NT2/D1 (cell line): ENCODE data around the gene MYL9.

Experiments used
- DNase-seq: peaks from one replicate; pipeline ENCODE4 v3.0.0-alpha.2; 2011; ENCODE audit warnings: low read depth, low spot score
- H3K27me3 ChIP-seq: 2 replicates; pipeline ENCODE4 v1.6.0; 2011; ENCODE audit warnings: mild to moderate bottlenecking; ENCODE audit not compliant: insufficient read length, insufficient read depth
- H3K36me3 ChIP-seq: 2 replicates; pipeline ENCODE4 v1.6.1; 2011; ENCODE audit warnings: mild to moderate bottlenecking, low read length, mixed read lengths; ENCODE audit not compliant: insufficient read depth, insufficient read length
- H3K4me1 ChIP-seq: 2 replicates; pipeline ENCODE4 v1.5.1; 2011; ENCODE audit not compliant: insufficient read depth, insufficient read length
- H3K4me3 ChIP-seq: 2 replicates; pipeline ENCODE4 v1.5.1; 2011; ENCODE audit warnings: low read depth; ENCODE audit not compliant: insufficient read length
- H3K9ac ChIP-seq: 2 replicates; pipeline ENCODE4 v1.6.0; 2011; ENCODE audit warnings: low read depth; ENCODE audit not compliant: insufficient read length
- H3K9me3 ChIP-seq: 2 replicates; pipeline ENCODE4 v1.5.1; 2011; ENCODE audit warnings: mild to moderate bottlenecking, low read length; ENCODE audit not compliant: insufficient read depth
- SUZ12 ChIP-seq: IDR thresholded peaks from 2 replicates; pipeline ENCODE4 v1.6.1; 2011; ENCODE audit not compliant: insufficient read length, insufficient read depth; ENCODE audit errors: extremely low read depth
- YY1 ChIP-seq: IDR thresholded peaks from 2 replicates; pipeline ENCODE4 v1.6.1; 2011; ENCODE audit not compliant: insufficient read length, insufficient read depth
- ZNF274 ChIP-seq: IDR thresholded peaks from 2 replicates; pipeline ENCODE4 v1.6.1; 2011; ENCODE audit warnings: mild to moderate bottlenecking, low read depth, low read length

MYL9 gene

GRCh38 chr20:36582322-36582721 is 41.0 kb downstream of the MYL9 start:
- TF ChIP-seq SUZ12 (no peak), ZNF274 (no peak), YY1 (no peak)
- H3K9me3 ChIP-seq = no peaks in the 10 kb centered on the region
- no peaks in the 10 kb centered on the region for H3K27me3 ChIP-seq
- H3K9ac ChIP-seq = no peak overlapping the region
- peaks cover 61% of the 10 kb centered on the region for H3K36me3 ChIP-seq
- no peak overlapping the region for H3K4me3 ChIP-seq
- peaks cover 25% of the 10 kb centered on the region for H3K4me1 ChIP-seq
- no peak for DNase-seq

GRCh38 chr20:36582821-36583220 is 41.5 kb downstream of the MYL9 start:
- TF ChIP-seq YY1 = no peak
- TF ChIP-seq ZNF274 = no peak
- TF ChIP-seq SUZ12 = no peak
- Histone ChIP-seq H3K4me1 (peaks cover 29% of the 10 kb centered on the region), H3K36me3 (peaks cover 63% of the 10 kb centered on the region)

DNA sequence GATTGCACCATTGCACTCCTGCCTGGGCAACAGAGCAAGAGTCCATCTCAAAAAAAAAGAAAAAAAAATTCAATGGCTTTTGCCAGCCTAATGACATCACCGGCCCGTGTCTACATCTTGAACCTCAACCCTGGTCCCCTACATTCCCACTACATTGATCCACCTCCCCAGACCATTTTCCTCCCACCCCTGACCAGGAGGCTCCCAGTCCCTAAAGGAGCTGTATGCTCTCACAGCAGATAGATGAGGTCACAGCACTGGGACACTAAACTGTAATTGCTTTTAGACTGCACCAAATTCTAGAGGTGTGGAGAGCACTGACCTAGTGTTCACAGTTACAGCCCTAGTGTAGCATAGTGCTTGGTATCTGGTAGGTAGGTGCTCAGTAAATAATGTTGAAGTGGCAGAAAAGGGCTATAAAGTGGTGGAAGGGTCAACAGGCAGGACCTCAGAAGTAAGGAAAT is 42.7 kb downstream of the MYL9 start:
- H3K4me3 ChIP-seq = no peak overlapping the region
- DNase-seq = no peak
- no peaks in the 10 kb centered on the region for H3K9me3 ChIP-seq
- peaks cover 63% of the 10 kb centered on the region for H3K36me3 ChIP-seq
- TF ChIP-seq ZNF274 (no peak), SUZ12 (no peak), YY1 (no peak)
- peaks cover 26% of the 10 kb centered on the region for H3K4me1 ChIP-seq
- H3K9ac ChIP-seq = no peak overlapping the region
- no peaks in the 10 kb centered on the region for H3K27me3 ChIP-seq

More at GRCh38 chr20:36582821-36583220, 41.5 kb downstream of the MYL9 start:
- Histone ChIP-seq H3K4me3 (no peak overlapping the region), H3K27me3 (no peaks in the 10 kb centered on the region), H3K9ac (no peak overlapping the region), H3K9me3 (no peaks in the 10 kb centered on the region)
- DNase-seq = no peak

- no peak for TF ChIP-seq ZNF274
- Histone ChIP-seq H3K36me3 (peaks cover 61% of the 10 kb centered on the region), H3K9ac (peak overlapping the region; percentile 24), H3K27me3 (no peaks in the 10 kb centered on the region), H3K9me3 (no peaks in the 10 kb centered on the region), H3K4me3 (no peak overlapping the region), H3K4me1 (peaks cover 26% of the 10 kb centered on the region)
- DNase-seq = peak; percentile 94
Observed at GRCh38 chr20:36585410-36586125, 44.2 kb downstream of the MYL9 start.

DNA sequence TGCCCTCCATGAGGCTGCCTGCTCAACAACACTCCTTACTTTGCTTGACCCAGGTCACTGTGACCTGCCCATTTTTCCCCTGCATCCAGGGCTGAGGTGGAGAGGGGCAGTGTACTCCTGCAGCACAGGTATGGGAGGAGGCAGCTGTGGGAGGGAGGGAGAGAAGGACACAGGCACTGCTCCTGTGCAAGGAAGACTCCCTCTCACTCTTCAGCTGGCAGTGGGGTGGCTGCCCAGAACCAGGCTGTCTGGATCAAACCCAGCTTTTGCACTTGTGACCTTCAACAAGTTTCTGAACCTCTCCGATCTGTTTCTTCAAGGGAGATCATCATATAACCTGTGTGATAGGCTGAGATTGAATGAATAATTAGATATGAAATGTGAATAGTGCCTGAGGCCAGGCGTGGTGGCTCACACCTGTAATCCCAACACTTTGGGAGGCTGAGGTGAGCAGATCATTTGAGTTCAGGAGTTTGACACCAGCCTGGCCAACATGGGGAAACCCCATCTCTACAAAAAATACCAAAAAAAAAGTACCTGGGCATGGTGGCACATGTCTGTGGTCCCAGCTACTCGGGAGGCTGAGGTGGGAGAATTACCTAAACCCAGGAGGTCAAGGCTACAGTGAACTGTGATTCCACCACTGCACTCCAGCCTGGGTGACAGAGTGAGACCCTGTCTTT is 46.2 kb downstream of the MYL9 start:
- Histone ChIP-seq H3K9ac (peak overlapping the region; percentile 71), H3K9me3 (peaks cover 3% of the 10 kb centered on the region; the same call in 1 of the 2 replicates), H3K4me1 (peaks cover 32% of the 10 kb centered on the region), H3K27me3 (no peaks in the 10 kb centered on the region), H3K36me3 (peaks cover 60% of the 10 kb centered on the region), H3K4me3 (no peak overlapping the region)
- DNase-seq = no peak
- no peak for TF ChIP-seq ZNF274
- TF ChIP-seq YY1 = no peak
- TF ChIP-seq SUZ12 = no peak

DNA sequence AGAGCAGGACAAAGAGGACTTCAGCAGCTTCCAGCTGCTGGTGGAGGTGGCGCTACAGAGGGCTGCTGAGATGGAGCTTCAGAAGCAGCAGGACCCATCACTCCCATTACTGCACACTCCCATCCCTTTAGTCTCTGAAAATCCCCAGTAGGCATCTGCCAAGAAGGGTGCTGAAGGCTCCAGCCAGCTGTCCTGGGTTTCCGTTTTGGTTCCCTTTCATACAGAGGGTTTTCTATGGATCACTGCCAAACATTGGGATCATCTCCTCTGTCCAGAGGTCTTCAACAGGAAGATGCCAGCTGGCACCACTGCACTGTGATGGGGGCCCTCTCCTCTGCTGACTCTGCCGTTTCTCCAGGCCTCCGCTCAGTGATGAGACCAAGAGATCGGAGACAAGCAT is 50.0 kb downstream of the MYL9 start:
- H3K36me3 ChIP-seq = peaks cover 74% of the 10 kb centered on the region
- H3K9me3 ChIP-seq = peaks cover 11% of the 10 kb centered on the region; the same call in 1 of the 2 replicates
- H3K4me3 ChIP-seq = no peak overlapping the region
- H3K27me3 ChIP-seq = no peaks in the 10 kb centered on the region
- peaks cover 21% of the 10 kb centered on the region for H3K4me1 ChIP-seq
- DNase-seq = no peak
- peak overlapping the region; percentile 37 for H3K9ac ChIP-seq
- no peak for TF ChIP-seq YY1
- TF ChIP-seq SUZ12 = no peak
- TF ChIP-seq ZNF274 = no peak

- Histone ChIP-seq H3K9me3 (peaks cover 11% of the 10 kb centered on the region; the same call in 1 of the 2 replicates), H3K4me1 (peaks cover 17% of the 10 kb centered on the region), H3K27me3 (no peaks in the 10 kb centered on the region), H3K36me3 (peaks cover 69% of the 10 kb centered on the region), H3K4me3 (no peak overlapping the region), H3K9ac (peak overlapping the region; percentile 37)
- no peak for DNase-seq
- TF ChIP-seq ZNF274 = no peak
- TF ChIP-seq SUZ12 = no peak
- no peak for TF ChIP-seq YY1
Observed at GRCh38 chr20:36591854-36592641, 50.7 kb downstream of the MYL9 start.
